HEK293T (cell line): ENCODE data around the gene SOD2.
"Not testable (repeated sequence)": the region's sequence is repeated elsewhere in the genome, so short reads cannot be mapped to it uniquely, and the experiment has no call there.

Source experiments
- CTCF ChIA-PET: fragments of 350-600 bp; formaldehyde crosslinking; extraction: SDS; loops from one replicate; lab custom pipeline; 2021; ENCODE audit warnings: antibody characterized with exemption, inconsistent platforms; lab: Yijun Ruan, JAX
- POLR2A ChIA-PET: fragments of 350-600 bp; formaldehyde crosslinking; extraction: SDS; loops from one replicate; lab custom pipeline; 2020; ENCODE audit warnings: antibody characterized with exemption, inconsistent platforms; lab: Yijun Ruan, JAX
- DNase-seq: peaks from one replicate; pipeline ENCODE4 v3.0.0; 2012; ENCODE audit warnings: mixed read lengths; ENCODE audit errors: extremely low spot score
- ARNT ChIP-seq: fragments of 450-650 bp; IDR thresholded peaks from 2 replicates; pipeline ENCODE4 v1.6.1; 2017; ENCODE audit warnings: mild to moderate bottlenecking
- BHLHE40 ChIP-seq: fragments of 450-650 bp; IDR thresholded peaks from 2 replicates; pipeline ENCODE4 v1.6.1; 2016; ENCODE audit warnings: mild to moderate bottlenecking, moderate library complexity, borderline replicate concordance
- CTBP1 ChIP-seq: fragments of 450-650 bp; IDR thresholded peaks from 2 replicates; pipeline ENCODE4 v1.6.1; 2016; ENCODE audit warnings: borderline replicate concordance
- ELF4 ChIP-seq: fragments of 450-650 bp; IDR thresholded peaks from 2 replicates; pipeline ENCODE4 v1.6.1; 2017; ENCODE audit warnings: antibody characterized with exemption
- FOXA1 ChIP-seq: fragments of 450-650 bp; IDR thresholded peaks from 2 replicates; pipeline ENCODE4 v1.6.1; 2016; ENCODE audit warnings: mild to moderate bottlenecking
- FOXK2 ChIP-seq: fragments of 450-650 bp; IDR thresholded peaks from 2 replicates; pipeline ENCODE4 v1.6.1; 2016; ENCODE audit warnings: mild to moderate bottlenecking
- FOXM1 ChIP-seq: fragments of 450-650 bp; IDR thresholded peaks from 2 replicates; pipeline ENCODE4 v1.6.1; 2017; ENCODE audit warnings: mild to moderate bottlenecking, borderline replicate concordance
- HDGF ChIP-seq: fragments of 450-650 bp; IDR thresholded peaks from 2 replicates; pipeline ENCODE4 v1.6.1; 2017; ENCODE audit warnings: antibody characterized with exemption, borderline replicate concordance
- L3MBTL2 ChIP-seq: fragments of 450-650 bp; conservative IDR thresholded peaks from 2 replicates; pipeline ENCODE4 v1.6.1; 2016; ENCODE audit warnings: mild to moderate bottlenecking
- LEF1 ChIP-seq: fragments of 450-650 bp; IDR thresholded peaks from 2 replicates; pipeline ENCODE4 v1.6.1; 2017; ENCODE audit warnings: mild to moderate bottlenecking, borderline replicate concordance
- NFRKB ChIP-seq: fragments of 450-650 bp; IDR thresholded peaks from 2 replicates; pipeline ENCODE4 v1.6.1; 2016; ENCODE audit warnings: mild to moderate bottlenecking, moderate library complexity
- SP1 ChIP-seq: fragments of 450-650 bp; IDR thresholded peaks from 2 replicates; pipeline ENCODE4 v1.6.1; 2017
- SUZ12 ChIP-seq: fragments of 450-650 bp; IDR thresholded peaks from 2 replicates; pipeline ENCODE4 v1.6.1; 2016; ENCODE audit warnings: mild to moderate bottlenecking
- TARDBP ChIP-seq: fragments of 450-650 bp; IDR thresholded peaks from 2 replicates; pipeline ENCODE4 v1.6.1; 2016
- ZNF384 ChIP-seq: fragments of 450-650 bp; IDR thresholded peaks from 2 replicates; pipeline ENCODE4 v1.6.1; 2016
- TF ChIP-seq, protein P1 (sequence below): fragments of 450-650 bp; IDR thresholded peaks from 2 replicates; pipeline ENCODE4 v1.6.1; 2016

The SOD2 gene

DNA sequence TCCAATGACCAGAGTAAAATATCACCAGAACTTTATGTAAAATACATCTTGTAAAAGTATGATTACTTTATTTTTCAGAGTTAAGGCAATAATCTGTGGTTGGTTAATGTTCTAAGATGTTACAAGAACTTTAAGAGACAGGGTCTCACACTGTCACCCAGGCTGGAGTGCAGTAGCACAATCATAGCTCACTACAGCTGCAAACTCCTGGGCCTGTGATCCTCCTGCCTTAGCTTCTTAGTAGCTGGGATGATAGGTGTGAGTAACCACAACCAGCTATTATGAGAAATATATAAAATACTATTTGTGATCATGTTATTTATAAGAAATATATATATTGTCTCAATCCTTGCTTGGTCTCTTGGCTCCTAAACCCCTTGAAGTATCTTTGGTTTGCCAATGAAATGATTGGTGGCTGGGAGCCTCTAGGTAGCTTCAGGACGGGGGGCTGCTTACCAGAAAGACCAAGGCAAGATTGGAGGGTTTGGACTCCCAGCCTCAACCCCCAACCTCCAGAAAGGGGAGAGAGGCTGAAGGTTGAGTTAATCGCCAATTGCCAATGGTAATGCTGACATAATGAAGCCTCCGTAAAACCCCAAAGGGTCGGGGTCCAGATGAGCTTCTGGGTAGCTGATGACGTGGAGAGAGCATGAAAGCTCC, 15.4 kb downstream of the SOD2 start:
- DNase-seq = no peak
- ChIA-PET POLR2A (interaction anchor here (1.4 kb wide), 1 partner anchor 49 kb away, joined by 3 read pairs; the partner anchor contains the start of gene WTAP), CTCF (no interaction called here)
- TF ChIP-seq ARNT (no peak), L3MBTL2 (no peak), TARDBP (no peak), ELF4 (no peak), NFRKB (no peak)

DNA sequence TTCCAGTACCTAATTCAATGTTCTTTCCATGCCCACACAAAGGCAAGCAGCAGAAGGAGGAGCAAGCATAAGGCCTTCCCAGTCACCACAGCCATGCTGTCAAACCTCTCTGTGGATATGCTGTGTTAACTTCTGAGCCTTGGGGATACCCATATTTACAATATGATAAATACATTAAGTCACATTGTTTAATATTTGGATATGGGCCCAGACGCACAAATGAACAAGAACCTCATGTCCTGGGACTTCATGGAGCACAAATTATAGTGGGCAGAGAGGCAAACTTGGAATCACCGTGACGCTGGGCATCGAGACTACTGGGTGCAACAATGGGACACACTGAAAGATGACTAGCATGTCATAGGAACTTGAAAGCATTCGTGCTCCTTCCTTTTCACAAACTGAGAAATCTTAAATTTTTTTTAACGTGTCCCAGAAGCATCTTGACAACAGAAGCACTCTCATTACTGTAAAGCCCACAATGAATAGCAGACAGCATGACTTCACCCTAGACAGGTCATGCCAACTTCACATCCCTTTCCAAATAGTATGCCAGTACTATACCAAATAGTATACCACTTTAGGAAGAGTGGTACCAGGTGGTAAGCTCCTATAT, 16.0 kb downstream of the SOD2 start:
- no peak for TF ChIP-seq ELF4
- no peak for TF ChIP-seq FOXM1
- no peak for TF ChIP-seq BHLHE40
- no peak for TF ChIP-seq SP1
- TF ChIP-seq, protein P1, sequence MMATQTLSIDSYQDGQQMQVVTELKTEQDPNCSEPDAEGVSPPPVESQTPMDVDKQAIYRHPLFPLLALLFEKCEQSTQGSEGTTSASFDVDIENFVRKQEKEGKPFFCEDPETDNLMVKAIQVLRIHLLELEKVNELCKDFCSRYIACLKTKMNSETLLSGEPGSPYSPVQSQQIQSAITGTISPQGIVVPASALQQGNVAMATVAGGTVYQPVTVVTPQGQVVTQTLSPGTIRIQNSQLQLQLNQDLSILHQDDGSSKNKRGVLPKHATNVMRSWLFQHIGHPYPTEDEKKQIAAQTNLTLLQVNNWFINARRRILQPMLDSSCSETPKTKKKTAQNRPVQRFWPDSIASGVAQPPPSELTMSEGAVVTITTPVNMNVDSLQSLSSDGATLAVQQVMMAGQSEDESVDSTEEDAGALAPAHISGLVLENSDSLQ = no peak
- no peak for TF ChIP-seq SUZ12
- no peak for TF ChIP-seq FOXK2
- TF ChIP-seq NFRKB = no peak
- TF ChIP-seq CTBP1 = no peak
- no peak for TF ChIP-seq ZNF384
- no peak for TF ChIP-seq FOXA1
- TF ChIP-seq HDGF = no peak
- no peak for TF ChIP-seq TARDBP
- no peak for TF ChIP-seq ARNT
- no peak for TF ChIP-seq L3MBTL2
- TF ChIP-seq LEF1 = no peak

DNA sequence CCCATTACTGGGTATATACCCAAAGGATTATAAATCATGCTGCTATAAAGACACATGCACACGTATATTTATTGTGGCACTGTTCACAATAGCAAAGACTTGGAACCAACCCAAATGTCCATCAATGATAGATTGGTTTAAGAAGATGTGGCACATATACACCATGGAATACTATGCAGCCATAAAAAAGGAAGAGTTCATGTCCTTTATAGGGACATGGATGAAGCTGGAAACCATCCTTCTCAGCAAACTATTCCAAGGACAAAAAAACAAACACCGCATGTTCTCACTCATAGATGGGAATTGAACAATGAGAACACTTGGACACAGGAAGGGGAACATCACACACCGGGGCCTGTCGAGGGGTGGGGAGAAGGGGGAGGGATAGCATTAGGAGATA, 16.8 kb downstream of the SOD2 start:
- POLR2A ChIA-PET, DNase-seq, CTCF ChIA-PET: not testable (repeated sequence)

More for the DNA sequence above, 16.0 kb downstream of the SOD2 start:
- POLR2A ChIA-PET = interaction anchor here (1.4 kb wide), 1 partner anchor 50 kb away, joined by 3 read pairs; the partner anchor contains the start of gene WTAP
- DNase-seq = no peak
- CTCF ChIA-PET = no interaction called here

DNA sequence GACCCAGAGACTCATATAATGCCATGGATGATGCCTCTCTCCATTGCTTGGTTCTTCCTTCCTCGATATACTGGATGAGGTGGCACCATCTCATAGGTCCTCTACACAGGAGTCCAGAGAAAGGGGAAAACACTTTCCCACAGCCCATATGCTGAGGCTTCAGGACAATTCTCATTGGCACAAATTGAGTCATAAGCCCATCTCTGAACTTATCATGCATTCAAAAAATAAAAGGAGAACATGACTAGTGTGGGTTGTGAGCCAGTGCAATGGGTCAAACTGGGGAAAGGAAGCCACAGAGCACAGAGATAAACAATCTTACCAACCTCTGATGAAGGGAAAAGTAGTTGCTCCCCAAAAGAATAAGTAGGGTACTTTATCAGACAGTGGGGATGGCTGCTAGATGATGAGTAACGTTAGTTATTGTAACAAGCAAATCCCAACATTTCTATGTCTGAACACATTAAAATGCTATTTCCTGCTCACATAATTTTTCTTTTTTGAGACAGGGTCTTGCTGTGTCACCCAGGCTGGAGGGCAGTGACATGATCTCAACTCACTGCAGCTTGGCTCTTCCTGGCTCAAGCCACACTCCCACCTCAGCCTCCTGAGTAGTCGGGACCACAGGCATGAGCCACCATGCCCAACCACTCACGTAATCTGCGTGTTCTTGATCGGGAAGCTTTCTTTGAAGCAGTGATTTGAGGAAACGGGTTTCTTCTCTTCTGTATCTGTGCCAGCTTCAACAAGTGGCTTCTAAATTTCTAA, 27.0 kb downstream of the SOD2 start:
- TF ChIP-seq FOXA1 (no peak), SUZ12 (no peak), CTBP1 (no peak), ELF4 (no peak), SP1 (no peak), ARNT (no peak), NFRKB (no peak), FOXM1 (no peak), LEF1 (no peak), TARDBP (no peak), L3MBTL2 (no peak), BHLHE40 (no peak), HDGF (no peak), FOXK2 (no peak), ZNF384 (no peak)
- TF ChIP-seq, protein P1 = no peak
- POLR2A ChIA-PET = no interaction called here
- DNase-seq = no peak
- CTCF ChIA-PET = no interaction called here

DNA sequence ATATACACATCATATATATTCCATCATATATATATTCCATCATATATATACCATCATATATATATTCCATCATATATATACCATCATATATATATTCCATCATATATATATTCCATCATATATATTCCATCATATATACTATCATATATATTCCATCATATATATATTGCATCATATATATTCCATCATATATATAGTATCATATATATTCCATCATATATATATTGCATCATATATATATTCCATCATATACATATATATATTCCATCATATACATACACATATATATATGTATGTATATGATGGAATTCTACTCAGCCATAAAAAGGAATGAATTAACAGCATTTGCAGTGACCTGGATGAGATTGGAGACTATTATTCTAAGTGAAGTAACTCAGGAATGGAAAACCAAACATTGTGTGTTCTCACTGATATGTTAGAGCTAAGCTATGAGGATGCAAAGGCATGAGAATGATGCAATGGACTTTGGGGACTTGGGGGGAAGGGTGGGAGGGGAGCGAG, 29.6 kb downstream of the SOD2 start:
- DNase-seq, POLR2A ChIA-PET: not testable (repeated sequence)
- CTCF ChIA-PET = interaction anchor here (0.7 kb wide), 1 partner anchor 8 kb away, joined by 4 read pairs; no protein-coding TSS in a partner anchor

DNA sequence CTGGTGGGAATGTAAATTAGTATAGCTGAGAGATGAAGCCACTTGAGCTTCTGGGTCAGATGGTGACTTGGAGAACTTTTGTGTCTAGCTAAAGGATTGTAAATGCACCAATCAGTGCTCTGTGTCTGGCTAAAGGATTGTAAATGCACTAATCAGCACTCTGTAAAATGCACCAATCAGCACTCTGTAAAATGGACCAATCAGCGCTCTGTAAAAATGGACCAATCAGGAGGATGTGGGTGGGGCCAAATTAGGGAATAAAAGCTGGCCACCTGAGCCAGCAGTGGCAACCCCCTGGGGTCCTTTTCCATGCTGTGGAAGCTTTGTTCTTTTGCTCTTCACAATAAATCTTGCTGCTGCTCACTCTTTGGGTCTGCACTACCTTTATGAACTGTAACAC, 31.1 kb downstream of the SOD2 start:
- DNase-seq, POLR2A ChIA-PET, CTCF ChIA-PET: not testable (repeated sequence)

DNA sequence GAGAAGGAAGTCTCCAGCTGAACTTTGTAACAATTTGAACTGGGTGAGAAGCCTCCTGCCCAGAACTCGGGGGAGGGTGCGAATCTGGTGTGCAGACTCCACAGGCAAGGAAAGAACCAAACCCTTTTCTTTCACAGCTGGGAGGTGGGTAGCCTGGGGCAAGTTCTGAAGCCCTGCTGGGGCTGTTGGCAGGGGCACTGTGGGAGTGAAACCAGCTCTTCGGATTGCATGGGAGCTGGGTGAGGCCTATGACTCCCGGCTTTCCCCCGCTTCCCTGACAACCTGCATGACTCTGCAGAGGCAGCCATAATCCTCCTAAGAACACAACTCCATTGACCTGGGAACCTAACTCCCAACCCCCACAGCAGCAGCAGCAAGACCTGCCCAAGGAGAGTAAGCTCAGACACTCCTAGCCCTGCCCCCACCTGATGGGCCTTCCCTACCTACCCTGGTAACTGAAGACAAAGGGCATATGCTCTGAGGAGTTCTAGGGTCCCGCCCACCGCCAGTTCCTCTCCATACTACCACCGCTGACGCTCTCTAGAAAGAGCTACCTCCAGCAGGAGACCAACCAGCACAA, 37.5 kb downstream of the SOD2 start:
- CTCF ChIA-PET = interaction anchor here (0.6 to 1.8 kb wide), 5 partner anchors 8 to 964 kb away, joined by 3 to 9 read pairs (median 4); no protein-coding TSS in a partner anchor

More for the DNA sequence above, 37.5 kb downstream of the SOD2 start:
- no peak for DNase-seq
- no peak for TF ChIP-seq FOXM1
- POLR2A ChIA-PET = no interaction called here
